Naive thymus-derived CD8-positive, alpha-beta T cell (primary cell): Measurements from ENCODE around the gene SNTN. TPM values are rescaled to one million over a fixed set of nuclear protein-coding genes. Genes with fewer than 3 reads are reported as not detected.

ENCODE experiments used
- ATAC-seq, 2 donors: fragments of 150-1000 bp; cut with Tn5 transposase in 1 of 2; sonication (Bioruptor Pico), chemical (Tn5 transposase) in 1 of 2; 1 replicate in 1 of 2; 2 replicates in 1 of 2; pipeline ENCODE4 v1.10.0; 2021; ENCODE audit warnings: mild to moderate bottlenecking in 2 of 2, moderate library complexity in 2 of 2
- POLR2A ChIA-PET: fragments of 350-600 bp; sonication (Branson Sonifier 250); formaldehyde crosslinking; loops from one replicate; lab custom pipeline; 2021; ENCODE audit warnings: antibody characterized with exemption; lab: Charles Lee
- DNase-seq, 10 donors: peaks; one replicate each; pipeline versions ENCODE4 v3.0.0 to v3.0.0-alpha.2; 2020 to 2022
- H3K27ac Mint-ChIP-seq, 10 donors: one replicate each; pipeline ENCODE4 v1.8.0; 2020 to 2022; ENCODE audit warnings: mild to moderate bottlenecking in 10 of 10, mixed read lengths in 10 of 10, moderate library complexity in 4 of 10, inconsistent platforms in 1 of 10
- H3K27me3 Mint-ChIP-seq, 5 donors: one replicate each; pipeline ENCODE4 v1.8.0; 2021 to 2022; ENCODE audit warnings: mixed read lengths in 5 of 5
- H3K36me3 Mint-ChIP-seq, 3 donors: one replicate each; pipeline ENCODE4 v1.8.0; 2020 to 2022; ENCODE audit warnings: mixed read lengths in 3 of 3, mild to moderate bottlenecking in 2 of 3, inconsistent platforms in 1 of 3
- H3K4me1 Mint-ChIP-seq, 4 donors: one replicate each; pipeline ENCODE4 v1.8.0; 2021 to 2022; ENCODE audit warnings: mixed read lengths in 4 of 4
- H3K4me3 Mint-ChIP-seq, 10 donors: one replicate each; pipeline ENCODE4 v1.8.0; 2020 to 2022; ENCODE audit warnings: mild to moderate bottlenecking in 10 of 10, mixed read lengths in 10 of 10, moderate library complexity in 6 of 10, inconsistent platforms in 1 of 10
- H3K9me3 Mint-ChIP-seq, 9 donors: one replicate each; pipeline ENCODE4 v1.8.0; 2020 to 2022; ENCODE audit warnings: mixed read lengths in 9 of 9, mild to moderate bottlenecking in 3 of 9, inconsistent platforms in 1 of 9, moderate library complexity in 1 of 9
- polyA plus RNA-seq, 3 donors: library from polyadenylated mRNA; unstranded; fragments of 300-500 nt; fragmentation: Illumina TruSeq; gene quantifications; one replicate each; pipeline ENCODE4 v1.2.3, GENCODE V29; 2021
- total RNA-seq, 8 experiments: library from RNA in 2 of 8; stranded (reverse) in 2 of 8; gene quantifications; one replicate each; pipeline ENCODE4 v1.2.3 and lab custom pipeline; 2021 to 2026

SNTN gene
- total RNA-seq (not detected), polyA plus RNA-seq (not detected), total RNA-seq (lab: John Stamatoyannopoulos, UW) (0 reads per million in 6 experiments)

- DNase-seq, result no peak
- peaks cover 0 to 5% (median 0%) of the 10 kb centered on the region in 5 donors for H3K27me3 Mint-ChIP-seq
- H3K9me3 Mint-ChIP-seq, result peaks cover 0 to 8% (median 2%) of the 10 kb centered on the region in 9 donors
- H3K4me1 Mint-ChIP-seq, result no peaks in the 10 kb centered on the region
- H3K4me3 Mint-ChIP-seq, result no peak within 1 kb of the TSS
- H3K36me3 Mint-ChIP-seq, result no peaks in the 10 kb centered on the region
- no peak within 1 kb of the TSS for H3K27ac Mint-ChIP-seq
- ATAC-seq, result no peak
- POLR2A ChIA-PET, result no interaction called here
These were observed at the start of gene SNTN for GRCh38 chr3:63652066-63652725. SNTN (plus strand) TSS chr3:63652675; CDS start chr3:63652688, 13 bp downstream.

GRCh38 chr3:63607716-63608115 lies 44.8 kb upstream of the SNTN start:
- Mint-ChIP-seq H3K27me3 (peaks cover 1 to 14% (median 3%) of the 10 kb centered on the region in 5 donors), H3K9me3 (peaks cover 0 to 5% (median 0%) of the 10 kb centered on the region in 9 donors), H3K27ac (no peak overlapping the region), H3K4me1 (no peaks in the 10 kb centered on the region), H3K4me3 (no peak overlapping the region), H3K36me3 (no peaks in the 10 kb centered on the region)
- ATAC-seq, result no peak
- no peak for DNase-seq
- POLR2A ChIA-PET, result no interaction called here

GRCh38 chr3:63609408-63609807 lies 43.1 kb upstream of the SNTN start:
- no peak overlapping the region for H3K27ac Mint-ChIP-seq
- no peak overlapping the region for H3K4me3 Mint-ChIP-seq
- POLR2A ChIA-PET, result no interaction called here
- no peaks in the 10 kb centered on the region for H3K4me1 Mint-ChIP-seq
- H3K36me3 Mint-ChIP-seq, result no peaks in the 10 kb centered on the region
- H3K9me3 Mint-ChIP-seq, result peaks cover 0 to 5% (median 0%) of the 10 kb centered on the region in 9 donors
- DNase-seq (no peak), ATAC-seq (no peak)
- H3K27me3 Mint-ChIP-seq, result peaks cover 1 to 14% (median 4%) of the 10 kb centered on the region in 5 donors

GRCh38 chr3:63609834-63610233 lies 42.6 kb upstream of the SNTN start:
- Mint-ChIP-seq H3K27me3 (peaks cover 1 to 11% (median 4%) of the 10 kb centered on the region in 5 donors), H3K27ac (no peak overlapping the region), H3K36me3 (no peaks in the 10 kb centered on the region), H3K4me3 (no peak overlapping the region), H3K9me3 (peaks cover 0 to 5% (median 0%) of the 10 kb centered on the region in 9 donors), H3K4me1 (no peaks in the 10 kb centered on the region)
- ATAC-seq (no peak), DNase-seq (no peak)
- POLR2A ChIA-PET, result no interaction called here

- ATAC-seq (no peak), DNase-seq (no peak)
- H3K9me3 Mint-ChIP-seq, result peaks cover 0 to 5% (median 0%) of the 10 kb centered on the region in 9 donors
- no peak overlapping the region for H3K4me3 Mint-ChIP-seq
- no peaks in the 10 kb centered on the region for H3K4me1 Mint-ChIP-seq
- no peaks in the 10 kb centered on the region for H3K36me3 Mint-ChIP-seq
- H3K27me3 Mint-ChIP-seq, result peaks cover 0 to 6% (median under 1%) of the 10 kb centered on the region in 5 donors
- POLR2A ChIA-PET, result no interaction called here
- H3K27ac Mint-ChIP-seq, result no peak overlapping the region
These were observed 41.1 kb upstream of the SNTN start for GRCh38 chr3:63611382-63611781.

GRCh38 chr3:63613561-63613960 lies 38.9 kb upstream of the SNTN start:
- ATAC-seq, result no peak
- Mint-ChIP-seq H3K4me3 (no peak overlapping the region), H3K36me3 (peaks cover 0 to 4% (median 0%) of the 10 kb centered on the region in 3 donors), H3K27ac (no peak overlapping the region), H3K27me3 (peaks cover 0 to 9% (median 1%) of the 10 kb centered on the region in 5 donors), H3K4me1 (no peaks in the 10 kb centered on the region), H3K9me3 (peaks cover 0 to 4% (median 0%) of the 10 kb centered on the region in 9 donors)
- DNase-seq, result no peak
- POLR2A ChIA-PET, result no interaction called here

- DNase-seq (no peak), ATAC-seq (no peak)
- Mint-ChIP-seq H3K27ac (no peak overlapping the region), H3K4me1 (peaks cover 0 to 1% (median 0%) of the 10 kb centered on the region in 4 donors), H3K9me3 (peaks cover 0 to 10% (median 5%) of the 10 kb centered on the region in 9 donors), H3K27me3 (peaks cover 1 to 15% (median 3%) of the 10 kb centered on the region in 5 donors), H3K36me3 (peaks cover 0 to 4% (median 0%) of the 10 kb centered on the region in 3 donors), H3K4me3 (no peak overlapping the region)
- POLR2A ChIA-PET, result no interaction called here
These were observed 35.1 kb upstream of the SNTN start for GRCh38 chr3:63617391-63617790.

- Mint-ChIP-seq H3K4me3 (no peak overlapping the region), H3K36me3 (no peaks in the 10 kb centered on the region), H3K9me3 (peaks cover 0 to 6% (median 2%) of the 10 kb centered on the region in 9 donors), H3K4me1 (no peaks in the 10 kb centered on the region), H3K27ac (no peak overlapping the region), H3K27me3 (peaks cover 2 to 6% (median 3%) of the 10 kb centered on the region in 5 donors)
- ATAC-seq, result no peak
- DNase-seq, result no peak
- POLR2A ChIA-PET, result interaction anchor here (0.5 kb wide), 1 partner anchor 1336 kb away, joined by 4 read pairs; no protein-coding TSS in a partner anchor
These were observed 27.4 kb upstream of the SNTN start for GRCh38 chr3:63624941-63625560.

GRCh38 chr3:63631670-63632069 lies 20.8 kb upstream of the SNTN start:
- no peaks in the 10 kb centered on the region for H3K4me1 Mint-ChIP-seq
- POLR2A ChIA-PET, result no interaction called here
- peaks cover 0 to 24% (median 9%) of the 10 kb centered on the region in 5 donors for H3K27me3 Mint-ChIP-seq
- peaks cover 0 to 14% (median 4%) of the 10 kb centered on the region in 9 donors for H3K9me3 Mint-ChIP-seq
- no peaks in the 10 kb centered on the region for H3K36me3 Mint-ChIP-seq
- H3K27ac Mint-ChIP-seq, result no peak overlapping the region
- H3K4me3 Mint-ChIP-seq, result no peak overlapping the region
- DNase-seq (no peak), ATAC-seq (no peak)

- no peak overlapping the region for H3K4me3 Mint-ChIP-seq
- H3K4me1 Mint-ChIP-seq, result no peaks in the 10 kb centered on the region
- peaks cover 2 to 25% (median 10%) of the 10 kb centered on the region in 9 donors for H3K9me3 Mint-ChIP-seq
- H3K27ac Mint-ChIP-seq, result no peak overlapping the region
- no peaks in the 10 kb centered on the region for H3K36me3 Mint-ChIP-seq
- POLR2A ChIA-PET, result no interaction called here
- no peak for DNase-seq
- H3K27me3 Mint-ChIP-seq, result peaks cover 2 to 27% (median 11%) of the 10 kb centered on the region in 5 donors
- no peak for ATAC-seq
These were observed 17.3 kb upstream of the SNTN start for GRCh38 chr3:63635186-63635585.

- Mint-ChIP-seq H3K4me1 (no peaks in the 10 kb centered on the region), H3K27me3 (peaks cover 8 to 26% (median 12%) of the 10 kb centered on the region in 5 donors), H3K4me3 (no peak overlapping the region)
These were observed 12.7 kb upstream of the SNTN start for GRCh38 chr3:63639806-63640205.

GRCh38 chr3:63642488-63642887 lies 10.0 kb upstream of the SNTN start:
- no peak overlapping the region for H3K4me3 Mint-ChIP-seq
- H3K4me1 Mint-ChIP-seq, result no peaks in the 10 kb centered on the region
- peaks cover 10 to 28% (median 11%) of the 10 kb centered on the region in 5 donors for H3K27me3 Mint-ChIP-seq
- no peak overlapping the region for H3K27ac Mint-ChIP-seq
- DNase-seq, result no peak
- no peak for ATAC-seq
- peaks cover 0 to 30% (median 9%) of the 10 kb centered on the region in 9 donors for H3K9me3 Mint-ChIP-seq
- peaks cover 0 to 5% (median 0%) of the 10 kb centered on the region in 3 donors for H3K36me3 Mint-ChIP-seq
- POLR2A ChIA-PET, result no interaction called here

More at GRCh38 chr3:63639806-63640205, 12.7 kb upstream of the SNTN start:
- DNase-seq, result no peak
- POLR2A ChIA-PET, result no interaction called here
- no peak overlapping the region for H3K27ac Mint-ChIP-seq
- no peaks in the 10 kb centered on the region for H3K36me3 Mint-ChIP-seq
- peaks cover 4 to 30% (median 10%) of the 10 kb centered on the region in 9 donors for H3K9me3 Mint-ChIP-seq
- no peak for ATAC-seq

- no peak for DNase-seq
- Mint-ChIP-seq H3K4me3 (no peak overlapping the region), H3K36me3 (peaks cover 0 to 5% (median 0%) of the 10 kb centered on the region in 3 donors), H3K27me3 (peaks cover 8 to 28% (median 9%) of the 10 kb centered on the region in 5 donors), H3K27ac (no peak overlapping the region), H3K9me3 (peaks cover 0 to 27% (median 7%) of the 10 kb centered on the region in 9 donors), H3K4me1 (no peaks in the 10 kb centered on the region)
- POLR2A ChIA-PET, result no interaction called here
- no peak for ATAC-seq
These were observed 8.2 kb upstream of the SNTN start for GRCh38 chr3:63644212-63644797.
